ENCODE results near the gene INVS.

The INVS gene

DNA sequence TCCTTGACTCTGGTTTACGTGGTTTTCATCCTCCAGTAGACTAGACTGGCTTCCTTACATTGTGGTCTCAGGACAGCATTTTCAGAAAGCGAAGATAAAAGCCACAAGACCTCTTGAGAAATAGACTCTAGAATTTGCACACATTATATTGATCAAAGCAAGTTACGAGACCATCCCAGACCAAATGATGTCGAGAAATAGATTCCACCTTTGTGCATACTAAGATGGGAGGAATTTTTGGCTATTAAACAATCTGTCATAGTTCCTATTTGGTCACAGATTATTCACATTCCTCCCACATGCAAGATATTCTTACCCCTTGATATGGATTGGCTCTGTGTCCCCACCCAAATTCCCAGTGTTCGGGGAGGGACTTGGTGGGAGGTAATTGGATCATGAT is 188.1 kb downstream of the INVS start:
- POLR2A ChIA-PET: no interaction called here
- DNase-seq: no peak
- peaks cover 4 to 52% (median 20%) of the 10 kb centered on the region in 5 experiments for H3K9me3 ChIP-seq (ENCODE audit: control extremely low read depth in 1 of 5, control insufficient read depth in 4 of 5, insufficient read depth in 2 of 5, low read depth in 1 of 5, low read length in 4 of 5)
- H3K4me1 ChIP-seq (ENCODE audit: control extremely low read depth in 1 of 4, control insufficient read depth in 4 of 4, insufficient read depth in 4 of 4, low read length in 3 of 4): no peaks in the 10 kb centered on the region
- 100% methylated on average over 4 of the region's 5 CpGs for whole genome bisulfite sequencing (ENCODE audit: insufficient coverage)
- CTCF ChIA-PET: no interaction called here
- peaks cover 16 to 82% (median 57%) of the 10 kb centered on the region in 4 experiments for H3K36me3 ChIP-seq (ENCODE audit: control insufficient read depth in 4 of 4, insufficient read depth in 4 of 4, low read length in 3 of 4)
- no peak overlapping the region for H3K4me3 ChIP-seq (ENCODE audit: control insufficient read depth in 1 of 7, extremely low read depth in 1 of 7, insufficient read depth in 4 of 7, low read depth in 2 of 7, low read length in 6 of 7)
- no peaks in the 10 kb centered on the region for H3K27me3 ChIP-seq (replicated peaks in 2 of 5; ENCODE audit: control insufficient read depth in 4 of 5, insufficient read depth in 5 of 5, low read length in 4 of 5)
- no peak overlapping the region for H3K27ac ChIP-seq (ENCODE audit: insufficient read depth in 1 of 2, low read depth in 1 of 2, low read length in 2 of 2, poor library complexity in 1 of 2, severe bottlenecking in 2 of 2)

DNA sequence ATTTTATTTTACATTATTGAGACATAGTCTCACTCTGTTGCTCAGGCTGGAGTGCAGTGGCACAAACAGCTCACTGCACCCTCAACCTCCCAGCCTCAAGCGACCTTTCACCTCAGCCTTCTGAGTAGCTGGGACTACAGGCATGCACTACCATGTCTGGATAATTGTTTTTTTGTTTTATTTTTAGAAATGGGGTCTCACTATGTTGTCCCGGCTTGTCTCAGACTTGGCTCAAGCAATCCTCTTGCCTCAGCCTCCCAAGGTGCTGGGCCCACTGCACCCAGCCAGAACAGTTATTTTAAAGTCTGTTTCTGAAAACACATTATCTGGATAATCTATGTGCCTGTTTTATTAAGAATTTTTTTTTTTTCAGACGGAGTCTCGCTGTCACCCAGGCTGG is 191.7 kb downstream of the INVS start:
- ChIA-PET CTCF (no interaction called here), POLR2A (no interaction called here)
- Histone ChIP-seq H3K4me1 (ENCODE audit: control extremely low read depth in 1 of 4, control insufficient read depth in 4 of 4, insufficient read depth in 4 of 4, low read length in 3 of 4) (no peaks in the 10 kb centered on the region), H3K36me3 (ENCODE audit: control insufficient read depth in 4 of 4, insufficient read depth in 4 of 4, low read length in 3 of 4) (peaks cover 19 to 87% (median 59%) of the 10 kb centered on the region in 4 experiments), H3K27me3 (replicated peaks in 2 of 5; ENCODE audit: control insufficient read depth in 4 of 5, insufficient read depth in 5 of 5, low read length in 4 of 5) (no peaks in the 10 kb centered on the region), H3K9me3 (ENCODE audit: control extremely low read depth in 1 of 5, control insufficient read depth in 4 of 5, insufficient read depth in 2 of 5, low read depth in 1 of 5, low read length in 4 of 5) (peaks cover 3 to 30% (median 11%) of the 10 kb centered on the region in 5 experiments), H3K4me3 (ENCODE audit: control insufficient read depth in 1 of 7, extremely low read depth in 1 of 7, insufficient read depth in 4 of 7, low read depth in 2 of 7, low read length in 6 of 7) (no peak overlapping the region), H3K27ac (ENCODE audit: insufficient read depth in 1 of 2, low read depth in 1 of 2, low read length in 2 of 2, poor library complexity in 1 of 2, severe bottlenecking in 2 of 2) (no peak overlapping the region)
- DNase-seq: no peak
- 98% methylated on average over 4 of the region's 4 CpGs for WGBS (ENCODE audit: insufficient coverage)

DNA sequence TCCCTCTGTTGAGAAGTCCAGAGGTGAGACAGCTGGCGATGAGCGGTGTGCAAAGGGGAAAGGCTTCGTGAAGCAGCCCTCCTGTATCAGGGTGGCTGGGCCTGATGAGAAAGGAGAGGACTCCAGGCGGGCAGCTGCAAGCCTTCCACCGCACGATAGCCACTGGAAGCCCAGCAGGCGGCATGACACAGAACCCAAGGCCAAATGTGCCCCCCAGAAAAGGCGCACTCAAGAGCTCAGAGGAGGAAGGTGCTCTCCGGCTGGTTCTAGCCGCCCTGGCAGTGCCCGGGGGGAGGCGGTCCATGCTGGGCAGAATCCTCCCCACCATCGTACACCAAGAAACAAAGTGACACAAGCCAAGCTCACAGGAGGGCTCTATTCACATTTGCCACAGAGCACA is 193.4 kb downstream of the INVS start:
- ChIA-PET POLR2A (no interaction called here), CTCF (interaction anchor here (0.9 to 1.1 kb wide), 2 partner anchors 10 to 31 kb away, joined by 3 read pairs; no protein-coding TSS in a partner anchor)
- Histone ChIP-seq H3K4me1 (ENCODE audit: control extremely low read depth in 1 of 4, control insufficient read depth in 4 of 4, insufficient read depth in 4 of 4, low read length in 3 of 4) (no peaks in the 10 kb centered on the region), H3K4me3 (ENCODE audit: control insufficient read depth in 1 of 7, extremely low read depth in 1 of 7, insufficient read depth in 4 of 7, low read depth in 2 of 7, low read length in 6 of 7) (no peak overlapping the region), H3K27me3 (replicated peaks in 2 of 5; ENCODE audit: control insufficient read depth in 4 of 5, insufficient read depth in 5 of 5, low read length in 4 of 5) (no peaks in the 10 kb centered on the region), H3K36me3 (ENCODE audit: control insufficient read depth in 4 of 4, insufficient read depth in 4 of 4, low read length in 3 of 4) (peaks cover 20 to 90% (median 56%) of the 10 kb centered on the region in 4 experiments), H3K27ac (ENCODE audit: insufficient read depth in 1 of 2, low read depth in 1 of 2, low read length in 2 of 2, poor library complexity in 1 of 2, severe bottlenecking in 2 of 2) (no peak overlapping the region), H3K9me3 (ENCODE audit: control extremely low read depth in 1 of 5, control insufficient read depth in 4 of 5, insufficient read depth in 2 of 5, low read depth in 1 of 5, low read length in 4 of 5) (peaks cover 0 to 15% (median 8%) of the 10 kb centered on the region in 5 experiments)
- no peak for DNase-seq
- 98% methylated on average over 8 of the region's 13 CpGs for WGBS (ENCODE audit: insufficient coverage)

DNA sequence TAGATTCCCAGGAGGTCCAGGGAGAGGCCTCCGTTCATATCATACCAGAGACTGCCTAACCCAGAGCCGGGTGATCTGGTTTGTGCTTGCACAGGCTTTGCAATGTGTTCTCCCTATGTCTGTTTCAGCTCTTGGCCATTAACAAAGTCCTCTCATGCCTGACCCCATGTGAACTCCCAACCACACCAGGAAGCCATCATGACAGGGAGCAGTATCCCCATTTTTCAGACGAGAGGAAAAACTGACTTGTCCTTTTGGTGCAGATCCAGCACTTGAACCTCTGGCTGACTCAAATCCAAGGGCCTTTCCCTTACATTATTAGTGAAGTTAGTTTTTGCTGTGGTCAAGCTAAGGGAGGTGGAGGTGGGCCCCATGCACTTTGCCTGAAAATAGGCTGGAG is 195.3 kb downstream of the INVS start:
- H3K4me1 ChIP-seq (ENCODE audit: control extremely low read depth in 1 of 4, control insufficient read depth in 4 of 4, insufficient read depth in 4 of 4, low read length in 3 of 4): no peaks in the 10 kb centered on the region
- peaks cover 20 to 92% (median 57%) of the 10 kb centered on the region in 4 experiments for H3K36me3 ChIP-seq (ENCODE audit: control insufficient read depth in 4 of 4, insufficient read depth in 4 of 4, low read length in 3 of 4)
- POLR2A ChIA-PET: no interaction called here
- WGBS (ENCODE audit: insufficient coverage): 100% methylated on average over 2 of the region's 3 CpGs
- no peak overlapping the region for H3K4me3 ChIP-seq (ENCODE audit: control insufficient read depth in 1 of 7, extremely low read depth in 1 of 7, insufficient read depth in 4 of 7, low read depth in 2 of 7, low read length in 6 of 7)
- no peak for DNase-seq
- no peaks in the 10 kb centered on the region for H3K27me3 ChIP-seq (replicated peaks in 2 of 5; ENCODE audit: control insufficient read depth in 4 of 5, insufficient read depth in 5 of 5, low read length in 4 of 5)
- H3K27ac ChIP-seq (ENCODE audit: insufficient read depth in 1 of 2, low read depth in 1 of 2, low read length in 2 of 2, poor library complexity in 1 of 2, severe bottlenecking in 2 of 2): no peak overlapping the region
- CTCF ChIA-PET: no interaction called here
- H3K9me3 ChIP-seq (ENCODE audit: control extremely low read depth in 1 of 5, control insufficient read depth in 4 of 5, insufficient read depth in 2 of 5, low read depth in 1 of 5, low read length in 4 of 5): no peaks in the 10 kb centered on the region

DNA sequence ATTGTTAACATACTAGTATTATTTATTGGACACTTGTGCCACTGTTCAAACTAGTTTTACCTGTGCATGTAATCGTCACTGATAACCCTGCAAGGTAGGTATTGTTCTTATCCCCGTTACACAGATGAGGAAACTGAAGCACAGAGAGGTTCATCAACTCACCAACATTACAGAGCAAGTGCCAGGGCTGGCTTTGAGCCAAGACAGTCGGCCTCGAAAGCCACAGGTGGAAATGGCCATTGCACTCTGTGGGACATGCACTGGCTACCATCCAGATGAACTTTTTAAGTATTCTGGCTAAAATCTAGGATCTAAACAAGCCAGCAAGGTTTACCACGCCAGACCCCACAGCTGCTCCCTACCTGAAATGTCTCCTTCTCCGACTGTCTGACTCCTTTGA is 195.8 kb downstream of the INVS start:
- 67% methylated on average over 6 of the region's 6 CpGs for WGBS (ENCODE audit: insufficient coverage)
- DNase-seq: no peak
- Histone ChIP-seq H3K4me1 (ENCODE audit: control extremely low read depth in 1 of 4, control insufficient read depth in 4 of 4, insufficient read depth in 4 of 4, low read length in 3 of 4) (no peaks in the 10 kb centered on the region), H3K27ac (ENCODE audit: insufficient read depth in 1 of 2, low read depth in 1 of 2, low read length in 2 of 2, poor library complexity in 1 of 2, severe bottlenecking in 2 of 2) (no peak overlapping the region), H3K4me3 (ENCODE audit: control insufficient read depth in 1 of 7, extremely low read depth in 1 of 7, insufficient read depth in 4 of 7, low read depth in 2 of 7, low read length in 6 of 7) (no peak overlapping the region), H3K36me3 (ENCODE audit: control insufficient read depth in 4 of 4, insufficient read depth in 4 of 4, low read length in 3 of 4) (peaks cover 20 to 91% (median 57%) of the 10 kb centered on the region in 4 experiments), H3K27me3 (replicated peaks in 2 of 5; ENCODE audit: control insufficient read depth in 4 of 5, insufficient read depth in 5 of 5, low read length in 4 of 5) (no peaks in the 10 kb centered on the region), H3K9me3 (ENCODE audit: control extremely low read depth in 1 of 5, control insufficient read depth in 4 of 5, insufficient read depth in 2 of 5, low read depth in 1 of 5, low read length in 4 of 5) (no peaks in the 10 kb centered on the region)
- POLR2A ChIA-PET: no interaction called here
- CTCF ChIA-PET: no interaction called here

DNA sequence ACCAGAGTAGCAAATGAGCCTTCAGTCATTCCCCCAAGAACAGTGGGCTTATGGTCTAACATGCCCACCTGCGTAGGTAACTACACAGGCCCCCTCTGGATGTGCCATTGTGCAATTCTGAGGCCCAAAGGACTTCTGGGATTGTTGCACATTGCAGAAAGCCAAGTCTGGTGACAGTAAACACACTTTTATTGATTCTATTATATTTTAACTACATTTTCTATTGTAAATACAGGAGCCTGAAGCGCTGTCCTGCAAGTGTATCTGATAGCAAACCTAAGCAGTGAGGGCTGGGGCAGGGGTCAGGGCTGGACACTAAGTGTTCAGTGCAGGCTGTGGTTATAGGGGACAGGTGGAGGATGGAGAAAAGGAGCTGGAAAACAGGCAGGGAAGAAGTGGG is 196.2 kb downstream of the INVS start:
- H3K27ac ChIP-seq (ENCODE audit: insufficient read depth in 1 of 2, low read depth in 1 of 2, low read length in 2 of 2, poor library complexity in 1 of 2, severe bottlenecking in 2 of 2): no peak overlapping the region
- WGBS (ENCODE audit: insufficient coverage): no CpG with 5 or more reads among the region's 2 CpGs
- no peaks in the 10 kb centered on the region for H3K27me3 ChIP-seq (replicated peaks in 2 of 5; ENCODE audit: control insufficient read depth in 4 of 5, insufficient read depth in 5 of 5, low read length in 4 of 5)
- H3K9me3 ChIP-seq (ENCODE audit: control extremely low read depth in 1 of 5, control insufficient read depth in 4 of 5, insufficient read depth in 2 of 5, low read depth in 1 of 5, low read length in 4 of 5): no peaks in the 10 kb centered on the region
- H3K36me3 ChIP-seq (ENCODE audit: control insufficient read depth in 4 of 4, insufficient read depth in 4 of 4, low read length in 3 of 4): peaks cover 20 to 91% (median 58%) of the 10 kb centered on the region in 4 experiments
- ChIA-PET CTCF (interaction anchor here (1.2 kb wide), 1 partner anchor 268 kb away, joined by 3 read pairs; no protein-coding TSS in a partner anchor), POLR2A (no interaction called here)
- H3K4me1 ChIP-seq (ENCODE audit: control extremely low read depth in 1 of 4, control insufficient read depth in 4 of 4, insufficient read depth in 4 of 4, low read length in 3 of 4): no peaks in the 10 kb centered on the region
- no peak for DNase-seq
- no peak overlapping the region for H3K4me3 ChIP-seq (ENCODE audit: control insufficient read depth in 1 of 7, extremely low read depth in 1 of 7, insufficient read depth in 4 of 7, low read depth in 2 of 7, low read length in 6 of 7)

DNA sequence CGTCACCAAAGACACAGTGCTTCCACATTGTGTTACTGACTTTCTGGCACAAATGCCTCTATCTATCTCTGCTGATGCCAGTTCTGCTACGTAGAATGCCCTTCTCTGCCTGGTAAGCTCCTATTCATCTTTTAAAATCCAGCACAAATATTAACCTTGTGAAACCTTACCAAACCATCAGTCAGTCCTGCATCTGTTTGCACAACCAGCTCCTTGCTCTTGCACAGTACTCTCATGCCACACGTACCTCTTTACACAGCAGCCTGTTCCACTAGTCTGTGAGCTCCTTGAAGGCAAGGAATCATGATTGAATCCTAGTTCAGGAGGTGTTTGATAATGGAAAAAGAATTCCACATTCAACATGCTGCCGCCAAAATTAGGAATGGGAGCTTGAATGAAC is 197.4 kb downstream of the INVS start:
- H3K4me1 ChIP-seq (ENCODE audit: control extremely low read depth in 1 of 4, control insufficient read depth in 4 of 4, insufficient read depth in 4 of 4, low read length in 3 of 4): no peaks in the 10 kb centered on the region
- no peak for DNase-seq
- CTCF ChIA-PET: interaction anchor here (0.7 to 1.2 kb wide), 4 partner anchors 14 to 269 kb away, joined by 3 read pairs; no protein-coding TSS in a partner anchor
- H3K36me3 ChIP-seq (ENCODE audit: control insufficient read depth in 4 of 4, insufficient read depth in 4 of 4, low read length in 3 of 4): peaks cover 26 to 96% (median 62%) of the 10 kb centered on the region in 4 experiments
- POLR2A ChIA-PET: no interaction called here
- H3K4me3 ChIP-seq (ENCODE audit: control insufficient read depth in 1 of 7, extremely low read depth in 1 of 7, insufficient read depth in 4 of 7, low read depth in 2 of 7, low read length in 6 of 7): no peak overlapping the region
- no peaks in the 10 kb centered on the region for H3K9me3 ChIP-seq (ENCODE audit: control extremely low read depth in 1 of 5, control insufficient read depth in 4 of 5, insufficient read depth in 2 of 5, low read depth in 1 of 5, low read length in 4 of 5)
- no peak overlapping the region for H3K27ac ChIP-seq (ENCODE audit: insufficient read depth in 1 of 2, low read depth in 1 of 2, low read length in 2 of 2, poor library complexity in 1 of 2, severe bottlenecking in 2 of 2)
- no peaks in the 10 kb centered on the region for H3K27me3 ChIP-seq (replicated peaks in 2 of 5; ENCODE audit: control insufficient read depth in 4 of 5, insufficient read depth in 5 of 5, low read length in 4 of 5)
- 100% methylated on average over 3 of the region's 4 CpGs for WGBS (ENCODE audit: insufficient coverage)

All from common myeloid progenitor, CD34-positive (primary cell).